HUES6 (cell line): Measurements from ENCODE around the gene DAB2IP.
"Not testable (repeated sequence)": the region's sequence is repeated elsewhere in the genome, so short reads cannot be mapped to it uniquely, and the experiment has no call there.

ENCODE experiments used
- H3K27ac ChIP-seq: 2 replicates; pipeline ENCODE4 v1.7.0; 2013; ENCODE audit warnings: low read depth, mild to moderate bottlenecking, low read length, inconsistent platforms
- H3K27me3 ChIP-seq: 2 replicates; pipeline ENCODE4 v1.6.1; 2013; ENCODE audit warnings: low read length; ENCODE audit not compliant: control insufficient read depth, insufficient read depth
- H3K36me3 ChIP-seq: 2 replicates; pipeline ENCODE4 v1.6.1; 2013; ENCODE audit warnings: low read length; ENCODE audit not compliant: control insufficient read depth, insufficient read depth
- H3K4me1 ChIP-seq: 2 replicates; pipeline ENCODE4 v1.6.1; 2013; ENCODE audit warnings: low read length; ENCODE audit not compliant: control insufficient read depth, insufficient read depth
- H3K4me3 ChIP-seq: 2 replicates; pipeline ENCODE4 v1.5.1; 2013; ENCODE audit warnings: low read depth, low read length
- H3K9ac ChIP-seq: one replicate; pipeline ENCODE4 v1.6.1; 2013; ENCODE audit warnings: mild to moderate bottlenecking, low read length
- H3K9me3 ChIP-seq: 2 replicates; pipeline ENCODE4 v1.6.1; 2013; ENCODE audit warnings: low read depth, low read length; ENCODE audit not compliant: control insufficient read depth, insufficient read depth

The DAB2IP gene

DNA sequence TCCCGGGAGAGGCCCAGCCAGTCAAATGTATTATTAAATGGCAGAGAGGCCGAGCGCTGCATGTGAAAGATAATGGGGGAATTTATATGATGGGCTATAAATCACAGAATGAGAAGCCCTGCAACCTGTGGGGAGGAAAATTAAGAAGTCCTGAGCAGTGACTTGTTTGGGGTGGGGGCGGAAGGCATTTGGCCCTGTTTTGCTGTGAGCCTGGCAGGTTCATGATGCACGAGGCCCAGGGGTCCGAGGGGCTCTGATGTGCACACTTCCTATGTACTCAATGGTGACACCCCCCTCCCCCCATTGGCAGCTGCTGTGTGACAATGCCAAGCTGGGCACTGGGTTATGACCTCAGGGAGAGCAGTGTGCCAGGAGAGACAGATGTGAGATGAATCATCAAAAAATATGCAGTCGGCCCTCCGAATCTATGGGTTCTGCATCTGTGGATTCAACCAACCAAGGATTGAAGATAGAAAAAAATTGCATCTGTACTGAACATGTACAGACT, 13.7 kb upstream of the DAB2IP start:
- Histone ChIP-seq H3K4me1 (peaks cover 32% of the 10 kb centered on the region), H3K27me3 (no peaks in the 10 kb centered on the region), H3K9ac (no peak overlapping the region), H3K4me3 (no peak overlapping the region), H3K36me3 (no peaks in the 10 kb centered on the region), H3K9me3 (no peaks in the 10 kb centered on the region), H3K27ac (no peak overlapping the region)

DNA sequence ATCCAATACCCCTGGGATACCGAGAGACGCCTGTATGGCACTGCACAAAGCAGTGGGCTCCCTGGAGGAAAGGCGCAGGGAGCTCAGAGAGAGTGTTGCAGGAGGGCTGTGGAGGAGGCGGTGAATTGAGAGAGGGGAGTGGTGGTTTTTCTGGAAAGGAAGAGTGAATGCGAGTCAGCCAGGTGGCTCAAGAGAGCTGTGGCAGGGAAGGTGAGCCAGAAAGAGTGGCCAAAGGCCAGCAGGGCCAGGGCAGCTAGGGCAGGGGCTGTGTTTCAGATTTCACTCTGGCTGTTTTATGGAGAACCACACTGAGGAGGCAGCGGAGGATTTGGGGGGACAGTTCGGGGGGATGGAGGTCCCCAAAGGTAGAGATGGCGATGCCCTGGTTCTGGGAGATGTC, 13.0 kb upstream of the DAB2IP start:
- H3K27ac ChIP-seq = no peak overlapping the region
- H3K27me3 ChIP-seq = no peaks in the 10 kb centered on the region
- no peaks in the 10 kb centered on the region for H3K36me3 ChIP-seq
- H3K9ac ChIP-seq = no peak overlapping the region
- no peak overlapping the region for H3K4me3 ChIP-seq
- no peaks in the 10 kb centered on the region for H3K9me3 ChIP-seq
- H3K4me1 ChIP-seq = peaks cover 31% of the 10 kb centered on the region

DNA sequence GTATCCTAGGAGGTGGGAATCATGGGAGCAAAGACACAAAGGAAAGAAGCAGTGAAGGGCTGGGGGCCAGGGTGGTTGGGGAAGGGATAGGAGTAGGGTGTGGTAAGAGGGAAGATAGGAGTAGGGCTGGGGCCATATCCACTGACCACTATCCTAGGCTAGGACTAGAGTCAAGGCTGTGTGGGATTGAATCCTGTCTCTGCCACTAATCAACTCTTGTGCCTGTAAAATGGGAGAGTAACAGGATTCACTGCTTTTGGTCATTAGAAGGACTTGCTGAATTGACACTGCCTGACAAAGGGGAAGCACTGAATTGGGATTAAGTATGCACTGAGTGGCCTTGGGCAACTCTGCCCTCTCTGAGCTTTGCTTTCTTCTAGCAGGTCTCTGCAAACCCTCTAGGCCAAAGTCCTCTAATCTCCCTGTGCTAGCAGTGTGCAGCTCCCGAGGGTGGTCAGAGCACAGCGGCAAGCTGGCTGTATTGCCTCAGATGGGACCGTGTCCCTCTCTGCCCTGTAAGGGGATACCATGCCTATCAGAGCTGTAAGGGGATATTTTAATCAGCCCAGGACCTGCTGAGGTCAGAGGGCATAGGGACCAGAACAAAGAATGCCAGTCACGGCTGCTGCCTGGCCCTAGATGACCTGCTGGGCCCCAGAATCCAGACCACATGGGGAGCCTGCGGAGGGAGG, 12.4 kb upstream of the DAB2IP start:
- H3K9ac ChIP-seq = no peak overlapping the region
- no peaks in the 10 kb centered on the region for H3K9me3 ChIP-seq
- no peaks in the 10 kb centered on the region for H3K36me3 ChIP-seq
- H3K4me1 ChIP-seq = peaks cover 29% of the 10 kb centered on the region
- H3K27ac ChIP-seq = no peak overlapping the region
- no peaks in the 10 kb centered on the region for H3K27me3 ChIP-seq
- H3K4me3 ChIP-seq = no peak overlapping the region

DNA sequence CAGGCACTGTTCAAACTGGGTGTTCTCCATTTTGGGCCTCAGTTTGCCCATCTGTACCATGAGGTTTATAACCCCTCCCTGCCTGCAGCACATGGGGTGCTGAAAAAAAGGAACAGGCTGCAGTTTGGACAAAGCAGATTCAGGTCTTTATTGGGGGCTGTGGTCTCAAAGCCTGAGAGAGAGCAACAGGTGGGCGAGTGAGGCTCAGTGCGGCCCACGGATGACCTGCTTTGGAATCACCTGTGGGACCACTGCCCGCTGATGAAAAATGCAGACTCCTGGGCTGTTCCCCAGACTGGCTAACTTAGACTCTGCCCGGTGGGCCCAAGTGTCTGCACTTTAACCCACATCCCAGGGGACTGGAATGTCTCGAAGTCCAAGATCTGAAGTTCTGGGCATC, 11.8 kb upstream of the DAB2IP start:
- Histone ChIP-seq H3K4me3 (no peak overlapping the region), H3K4me1 (peaks cover 30% of the 10 kb centered on the region)

DNA sequence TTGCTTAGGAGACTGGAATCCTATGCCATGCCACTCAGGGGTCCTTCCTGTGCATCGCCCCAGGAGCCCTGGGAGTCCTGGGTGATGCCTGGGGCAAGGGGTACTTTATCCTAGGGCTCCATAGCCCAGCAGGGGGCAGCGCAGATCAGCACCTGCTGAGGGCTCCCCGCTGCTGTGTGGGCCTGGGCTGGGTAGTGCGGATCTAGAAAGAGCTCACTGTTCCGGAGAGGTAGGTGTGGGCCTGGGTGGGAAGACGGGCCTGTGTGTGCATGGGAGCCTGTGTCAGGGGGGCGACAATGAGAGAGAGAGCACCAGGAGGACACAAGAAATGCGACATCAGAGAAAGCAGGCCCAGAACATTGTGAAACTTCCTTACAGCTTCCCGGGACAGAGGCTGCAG, 11.4 kb upstream of the DAB2IP start:
- H3K27ac ChIP-seq = no peak overlapping the region
- H3K4me3 ChIP-seq = no peak overlapping the region
- no peaks in the 10 kb centered on the region for H3K27me3 ChIP-seq
- peaks cover 31% of the 10 kb centered on the region for H3K4me1 ChIP-seq
- no peaks in the 10 kb centered on the region for H3K9me3 ChIP-seq
- H3K9ac ChIP-seq = no peak overlapping the region
- no peaks in the 10 kb centered on the region for H3K36me3 ChIP-seq

More for the DNA sequence above, 11.8 kb upstream of the DAB2IP start:
- Histone ChIP-seq H3K27me3 (no peaks in the 10 kb centered on the region), H3K9ac (no peak overlapping the region), H3K9me3 (no peaks in the 10 kb centered on the region), H3K27ac (no peak overlapping the region), H3K36me3 (no peaks in the 10 kb centered on the region)

DNA sequence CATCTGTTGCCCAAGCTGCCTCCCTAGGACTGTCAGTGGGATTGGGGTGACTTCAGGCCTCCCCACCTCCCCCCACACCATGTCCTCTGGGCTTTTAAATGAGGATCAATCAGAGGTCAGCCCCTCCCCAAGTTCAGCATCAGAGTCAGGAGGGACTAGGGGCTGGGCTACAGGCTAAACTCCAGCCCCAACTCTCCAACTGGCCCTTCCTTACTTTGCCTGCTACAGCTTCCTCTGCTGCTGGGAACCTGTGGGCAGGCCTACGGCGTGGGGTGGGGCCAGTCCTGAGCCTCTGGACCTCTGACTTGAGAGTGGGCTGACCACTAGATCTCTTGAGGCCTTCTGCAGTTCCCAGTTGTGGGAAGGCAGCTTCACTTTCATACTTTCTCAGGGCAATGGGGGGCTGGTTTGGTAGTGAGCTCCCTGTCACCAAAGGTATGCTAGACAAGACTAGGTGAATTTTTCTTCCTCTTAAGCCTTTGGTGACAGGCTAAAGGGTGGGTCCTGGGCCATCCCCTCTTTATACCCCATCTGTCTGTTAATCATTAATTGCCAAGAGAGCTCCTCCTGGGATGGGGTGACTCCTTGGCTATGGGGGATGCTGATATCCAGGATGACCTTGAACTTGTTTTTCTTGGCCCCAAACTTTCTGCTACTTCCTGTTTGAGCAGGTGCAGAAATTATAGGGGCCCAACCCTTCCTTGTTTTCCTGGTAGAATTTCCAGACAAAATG, 10.8 kb upstream of the DAB2IP start:
- Histone ChIP-seq H3K36me3 (no peaks in the 10 kb centered on the region), H3K4me3 (no peak overlapping the region), H3K27ac (no peak overlapping the region), H3K27me3 (no peaks in the 10 kb centered on the region), H3K9ac (no peak overlapping the region), H3K4me1 (peaks cover 31% of the 10 kb centered on the region), H3K9me3 (no peaks in the 10 kb centered on the region)

DNA sequence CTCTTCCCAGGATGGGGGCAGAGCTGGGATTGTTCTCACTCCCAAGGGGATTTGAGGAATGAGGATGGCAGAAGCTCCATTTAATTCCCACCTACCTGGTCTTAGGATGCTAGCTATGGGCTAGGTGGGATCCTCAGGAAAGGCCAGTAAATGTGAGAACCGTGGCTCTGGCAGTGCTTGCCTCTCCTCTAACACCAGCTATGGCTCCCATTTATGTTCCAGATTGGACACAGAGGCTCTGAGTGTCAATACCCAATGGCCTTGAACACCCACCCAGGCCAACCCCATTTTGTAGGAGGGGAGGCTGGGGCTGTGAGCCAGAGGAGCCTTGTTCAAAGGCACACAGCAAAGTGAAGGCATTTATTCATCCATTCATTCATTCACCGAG, 10.2 kb upstream of the DAB2IP start:
- no peaks in the 10 kb centered on the region for H3K27me3 ChIP-seq
- H3K4me1 ChIP-seq = peaks cover 33% of the 10 kb centered on the region
- H3K4me3 ChIP-seq = no peak overlapping the region
- no peak overlapping the region for H3K27ac ChIP-seq
- H3K36me3 ChIP-seq = no peaks in the 10 kb centered on the region
- no peaks in the 10 kb centered on the region for H3K9me3 ChIP-seq
- H3K9ac ChIP-seq = no peak overlapping the region

DNA sequence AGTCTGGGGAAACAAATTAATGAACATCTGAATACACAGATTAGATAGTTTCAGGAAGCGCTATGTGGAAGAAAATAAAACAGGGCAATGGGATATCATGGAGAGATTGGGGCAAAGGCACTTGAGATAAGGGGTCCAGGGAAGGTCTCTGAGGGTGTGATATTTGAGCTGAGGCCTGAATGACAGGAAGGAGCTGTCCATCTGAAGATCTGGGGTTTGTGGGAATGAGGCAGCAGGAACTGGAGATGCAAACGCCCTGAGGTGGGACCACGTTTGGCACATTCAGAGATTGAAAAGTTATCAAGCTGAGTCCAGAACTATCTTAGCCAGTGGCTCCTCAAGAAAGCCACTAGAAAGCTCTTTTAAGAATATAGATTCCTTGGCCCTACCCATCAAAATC, 8.7 kb upstream of the DAB2IP start:
- Histone ChIP-seq H3K36me3 (no peaks in the 10 kb centered on the region), H3K27ac (no peak overlapping the region), H3K4me1 (peaks cover 38% of the 10 kb centered on the region)

DNA sequence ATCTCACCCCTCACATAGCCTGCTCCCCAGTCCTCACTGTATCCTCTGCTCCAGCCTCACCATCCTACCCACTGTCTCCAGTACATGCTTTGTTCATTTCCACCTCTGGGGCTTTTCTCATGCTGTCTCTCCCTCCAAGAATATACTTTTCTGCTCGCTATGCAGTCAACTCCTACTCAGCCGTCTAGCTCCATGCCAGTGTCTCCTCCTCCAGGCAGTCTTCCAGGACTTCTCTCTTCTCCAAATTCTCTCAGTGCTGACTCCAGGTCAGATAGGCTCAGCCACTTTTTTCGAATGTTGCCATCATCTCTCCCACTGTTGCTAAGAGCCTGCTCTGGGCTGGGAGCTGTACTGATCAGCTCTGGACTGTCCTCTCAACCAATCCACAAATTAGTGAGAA, 8.0 kb upstream of the DAB2IP start:
- Histone ChIP-seq H3K4me1 (peaks cover 41% of the 10 kb centered on the region), H3K27me3 (no peaks in the 10 kb centered on the region), H3K9ac (no peak overlapping the region), H3K4me3 (no peak overlapping the region), H3K36me3 (no peaks in the 10 kb centered on the region), H3K9me3 (no peaks in the 10 kb centered on the region), H3K27ac (no peak overlapping the region)

More for the DNA sequence above, 8.7 kb upstream of the DAB2IP start:
- no peaks in the 10 kb centered on the region for H3K9me3 ChIP-seq
- H3K27me3 ChIP-seq = no peaks in the 10 kb centered on the region
- no peak overlapping the region for H3K4me3 ChIP-seq
- no peak overlapping the region for H3K9ac ChIP-seq

DNA sequence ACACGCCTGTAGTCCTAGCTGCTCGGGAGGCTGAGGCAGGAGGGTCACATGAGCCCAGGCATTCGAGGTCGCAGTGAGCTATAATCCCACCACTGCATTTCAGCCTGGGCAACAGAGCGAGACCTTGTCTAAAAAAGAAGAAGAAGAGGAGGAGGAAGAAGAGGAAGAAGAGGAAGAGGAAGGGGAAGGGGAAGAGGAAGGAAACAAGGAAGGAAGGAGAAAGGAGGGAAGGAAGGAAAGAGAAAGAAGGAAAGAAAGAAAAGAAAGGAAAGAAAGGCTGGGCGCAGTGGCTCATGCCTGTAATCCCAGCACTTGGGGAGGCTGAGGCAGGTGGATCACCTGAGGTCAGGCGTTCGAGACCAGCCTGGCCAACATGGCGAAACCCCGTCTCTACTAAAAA, 7.4 kb upstream of the DAB2IP start:
- peaks cover 46% of the 10 kb centered on the region for H3K4me1 ChIP-seq
- H3K4me3 ChIP-seq, H3K9me3 ChIP-seq, H3K27ac ChIP-seq, H3K27me3 ChIP-seq, H3K36me3 ChIP-seq, H3K9ac ChIP-seq: not testable (repeated sequence)

DNA sequence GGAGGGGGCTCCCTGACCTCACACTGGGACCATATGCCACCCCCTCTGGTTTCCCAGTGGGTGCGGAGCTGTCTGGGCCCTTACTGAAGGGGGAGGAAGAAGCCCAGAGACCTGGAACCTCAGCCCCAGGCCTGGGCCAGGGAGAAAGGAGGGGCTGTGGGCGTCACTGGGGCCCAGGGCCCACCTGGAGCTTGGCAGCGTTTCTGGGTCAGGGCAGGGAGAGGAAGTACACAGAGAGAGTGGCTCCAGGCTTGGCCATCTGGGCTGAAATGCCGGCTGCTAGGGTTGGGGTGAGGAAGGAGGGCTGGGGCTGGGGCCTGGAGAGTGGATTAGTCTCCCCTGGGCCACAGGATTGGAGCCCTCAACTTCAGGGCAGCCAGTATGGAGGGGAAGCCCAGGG, 6.4 kb upstream of the DAB2IP start:
- Histone ChIP-seq H3K9ac (no peak overlapping the region), H3K27me3 (no peaks in the 10 kb centered on the region), H3K36me3 (no peaks in the 10 kb centered on the region), H3K4me3 (no peak overlapping the region), H3K9me3 (no peaks in the 10 kb centered on the region), H3K4me1 (peaks cover 50% of the 10 kb centered on the region), H3K27ac (no peak overlapping the region)
